HG03280 (cell line): ENCODE data around the gene PNPLA1.

Experiments used
- ATAC-seq: cut with Tn5 transposase; IDR thresholded peaks from one replicate; pipeline ENCODE4 v1.9.1; 2021; ENCODE audit warnings: mild to moderate bottlenecking, moderate library complexity; ENCODE audit not compliant: unreplicated experiment

Gene PNPLA1

DNA sequence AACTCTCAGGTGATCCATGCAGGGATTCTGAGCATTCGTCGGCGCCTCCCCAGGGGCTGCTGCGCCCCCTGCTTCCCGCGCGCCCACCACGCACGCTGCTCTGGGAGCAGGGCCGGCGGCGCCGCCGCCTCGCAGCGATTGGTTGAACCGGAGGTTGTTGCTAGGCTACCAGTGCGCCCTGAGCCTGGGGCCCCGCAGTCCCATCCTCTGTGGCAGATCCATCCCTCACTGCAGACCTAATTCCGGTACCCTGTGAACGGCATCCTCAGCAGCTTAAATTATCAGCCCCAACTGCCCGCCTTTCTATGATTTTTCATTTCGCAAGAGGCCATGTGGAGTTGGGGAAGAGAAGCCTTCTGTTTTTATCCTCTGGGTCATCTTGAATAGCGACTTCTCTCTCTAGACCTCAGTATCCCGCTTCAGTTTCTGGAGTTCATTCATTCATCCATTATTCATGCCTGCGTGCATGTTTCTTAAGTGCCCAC lies 15.4 kb downstream of the PNPLA1 start:
- no peak for ATAC-seq

- no peak for ATAC-seq
Observed at GRCh38 chr6:36285797-36286196, 15.9 kb downstream of the PNPLA1 start.

DNA sequence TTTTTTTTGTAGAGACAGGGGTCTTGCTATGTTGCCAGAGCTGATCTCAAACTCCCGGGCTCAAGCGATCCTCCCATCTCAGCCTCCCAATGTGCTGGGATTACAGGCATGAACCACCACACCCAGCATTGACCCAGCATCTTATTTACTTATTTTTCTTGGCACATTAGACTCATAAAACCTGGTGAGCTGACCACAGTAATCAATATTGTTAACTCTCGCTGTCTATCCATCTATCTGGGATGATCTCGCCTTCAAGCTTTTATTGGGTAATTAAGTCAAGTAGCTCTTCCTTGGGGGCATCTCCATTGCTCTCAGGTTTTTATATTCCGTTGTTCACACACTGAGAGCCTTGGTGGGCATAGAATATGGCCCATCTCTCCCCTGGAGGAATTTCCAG lies 17.0 kb downstream of the PNPLA1 start:
- no peak for ATAC-seq

DNA sequence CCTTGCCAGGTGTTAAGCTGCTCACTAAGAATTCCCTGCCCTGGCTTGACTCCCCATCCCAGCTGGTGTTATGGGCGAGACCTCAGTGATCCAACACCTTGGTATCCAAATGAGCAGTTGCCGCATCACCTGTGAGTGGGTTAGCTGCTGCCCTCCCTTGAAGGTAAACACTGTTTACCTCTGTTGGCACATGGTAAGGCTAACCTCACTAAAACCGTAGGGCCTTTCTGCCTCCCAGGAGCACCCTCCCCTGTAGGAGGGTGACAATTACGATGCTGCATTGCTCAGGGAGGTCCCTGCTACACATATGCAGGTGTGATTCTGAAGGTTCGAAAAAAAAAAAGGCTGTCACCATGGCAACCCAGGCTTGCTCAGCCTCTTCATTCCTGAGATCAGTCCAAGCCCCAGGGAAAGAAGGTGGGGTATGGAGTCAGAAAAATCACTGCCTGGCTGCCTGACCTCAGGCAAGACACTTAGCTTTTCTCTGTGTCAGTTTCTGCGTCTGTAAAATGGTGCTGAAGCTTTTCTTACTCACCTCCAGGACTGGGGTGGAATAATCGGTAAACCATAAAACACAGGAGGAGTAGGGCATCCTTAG lies 19.5 kb downstream of the PNPLA1 start:
- no peak for ATAC-seq

- no peak for ATAC-seq
Observed at GRCh38 chr6:36290668-36291620, 21.1 kb downstream of the PNPLA1 start.

- ATAC-seq, result no peak
Observed at GRCh38 chr6:36292170-36292569, 22.3 kb downstream of the PNPLA1 start.

- no peak for ATAC-seq
Observed at GRCh38 chr6:36296240-36296639, 26.4 kb downstream of the PNPLA1 start.

GRCh38 chr6:36297051-36297450 lies 27.2 kb downstream of the PNPLA1 start:
- ATAC-seq, result no peak

- ATAC-seq, result no peak
Observed at GRCh38 chr6:36297511-36297910, 27.7 kb downstream of the PNPLA1 start.

GRCh38 chr6:36298027-36298426 lies 28.2 kb downstream of the PNPLA1 start:
- ATAC-seq, result no peak

GRCh38 chr6:36301085-36301658 lies 31.3 kb downstream of the PNPLA1 start:
- no peak for ATAC-seq

DNA sequence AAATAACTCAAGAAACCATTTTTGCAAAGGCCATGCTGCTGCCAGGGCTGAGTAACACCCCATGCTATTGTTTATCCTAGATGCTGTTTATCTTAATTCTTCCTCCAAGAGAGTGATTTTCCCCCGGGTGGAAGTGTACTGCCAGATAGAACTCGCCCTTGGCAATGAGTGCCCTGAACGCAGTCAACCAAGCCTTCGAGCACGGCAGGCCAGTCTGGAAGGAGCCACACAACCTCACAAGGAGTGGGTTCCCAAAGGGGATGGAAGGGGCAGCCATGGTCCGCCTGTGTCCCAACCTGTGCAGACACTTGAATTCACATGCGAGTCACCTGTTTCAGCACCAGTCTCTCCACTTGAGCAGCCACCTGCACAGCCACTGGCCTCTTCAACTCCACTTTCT lies 31.9 kb downstream of the PNPLA1 start:
- no peak for ATAC-seq

- peak; percentile 85 for ATAC-seq
Observed at GRCh38 chr6:36302227-36302976, 32.5 kb downstream of the PNPLA1 start.

DNA sequence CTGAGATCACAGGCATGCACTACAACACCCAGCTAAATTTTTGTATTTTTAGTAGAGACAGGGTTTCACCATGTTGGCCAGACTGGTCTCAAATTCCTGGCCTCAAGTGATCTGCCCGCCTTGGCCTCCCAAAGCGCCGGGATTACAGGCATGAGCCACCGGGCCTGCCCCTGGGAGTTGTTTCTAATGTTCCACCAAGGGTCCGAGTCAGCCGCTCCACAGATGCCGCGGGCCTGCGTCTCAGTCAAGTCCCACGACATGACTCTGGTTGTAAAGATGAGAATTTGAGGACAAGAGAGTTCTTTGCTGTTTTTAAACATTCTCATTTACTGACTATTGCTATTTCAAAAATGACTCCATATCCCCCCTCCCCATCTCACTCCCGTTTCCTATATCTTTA lies 36.0 kb downstream of the PNPLA1 start:
- no peak for ATAC-seq

DNA sequence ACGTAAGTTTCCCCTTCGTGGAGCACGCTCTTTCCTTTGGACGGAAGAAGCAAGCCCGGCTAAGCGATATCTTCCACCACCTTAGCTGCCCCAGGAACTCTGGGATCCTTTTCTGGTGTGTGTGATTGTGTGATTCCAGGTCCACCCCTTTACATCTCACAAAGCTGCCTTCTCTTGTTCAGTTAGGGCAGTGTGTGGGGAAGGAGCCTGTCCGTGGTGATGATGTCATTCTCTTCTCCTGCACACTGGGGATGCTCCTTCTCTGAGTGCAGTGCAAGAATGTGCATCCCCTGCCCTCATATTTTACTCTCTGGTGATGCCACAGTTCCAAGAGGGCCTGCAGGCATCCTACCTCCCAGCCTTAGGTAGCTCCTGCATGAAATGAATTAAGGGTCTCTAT lies 36.5 kb downstream of the PNPLA1 start:
- ATAC-seq, result no peak

GRCh38 chr6:36308514-36308913 lies 38.7 kb downstream of the PNPLA1 start:
- ATAC-seq, result no peak

- no peak for ATAC-seq
Observed at GRCh38 chr6:36309203-36309602, 39.3 kb downstream of the PNPLA1 start.

DNA sequence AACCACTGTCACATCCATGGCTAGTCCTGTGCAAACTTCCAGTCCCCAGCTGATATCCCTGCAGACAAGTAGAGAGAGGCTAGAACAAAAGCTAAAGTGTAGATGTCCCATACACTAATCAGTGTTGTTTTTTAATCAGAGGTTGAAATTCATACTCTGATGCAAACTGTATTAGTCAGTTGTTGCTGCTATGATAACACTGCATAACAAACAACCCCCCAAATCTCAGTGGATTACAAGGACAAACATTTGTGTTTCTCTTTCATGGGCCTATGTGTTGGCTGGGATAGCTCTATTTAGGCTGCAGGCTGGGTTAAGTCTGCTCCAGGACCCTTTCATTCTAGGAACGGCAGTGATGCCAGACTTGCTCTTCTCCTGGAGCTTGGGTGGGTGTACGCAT lies 40.0 kb downstream of the PNPLA1 start:
- no peak for ATAC-seq

- no peak for ATAC-seq
Observed at GRCh38 chr6:36312854-36313648, 43.2 kb downstream of the PNPLA1 start.

DNA sequence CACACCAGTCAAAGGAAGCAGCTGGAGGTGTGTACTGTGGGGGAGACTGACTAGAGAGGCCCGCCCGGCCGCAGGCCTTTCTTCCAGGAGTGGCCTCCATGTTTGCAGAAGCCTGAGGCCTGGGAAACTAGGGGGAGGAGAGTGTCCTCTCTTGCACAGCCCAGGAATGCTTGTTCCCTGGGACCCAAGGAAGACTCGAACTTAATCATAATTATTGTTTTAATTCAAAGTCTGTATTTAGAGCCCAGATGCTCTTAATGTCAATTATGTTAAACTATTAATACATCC lies 43.7 kb downstream of the PNPLA1 start:
- ATAC-seq, result no peak
